HepG2 (cell line): ENCODE measurements around the gene SHISA5. TPM values are rescaled to one million over a fixed set of nuclear protein-coding genes. Genes with fewer than 3 reads are reported as not detected.

Experiments
- CHD4 ChIP-seq: fragments of 200-600 bp; sonication (generic); IDR thresholded peaks from 2 replicates; pipeline ENCODE4 v1.7.0; 2017; ENCODE audit warnings: mild to moderate bottlenecking, low read length, borderline replicate concordance
- GABPB1 ChIP-seq: IDR thresholded peaks from 2 replicates; pipeline ENCODE4 v1.6.1; 2016; ENCODE audit warnings: mild to moderate bottlenecking, missing genetic modification reagents, moderate library complexity, missing compliant biosample characterization
- GLI4 ChIP-seq: sonication (generic); formaldehyde crosslinking; IDR thresholded peaks from 2 replicates; pipeline ENCODE4 v1.5.1; 2020; ENCODE audit warnings: missing genetic modification reagents, mild to moderate bottlenecking, moderate library complexity, borderline replicate concordance
- KDM1A ChIP-seq: IDR thresholded peaks from 2 replicates; pipeline ENCODE4 v1.6.1; 2016; ENCODE audit warnings: missing compliant biosample characterization
- NFKBIZ ChIP-seq: IDR thresholded peaks from 2 replicates; pipeline ENCODE4 v1.6.1; 2018; ENCODE audit warnings: missing genetic modification reagents, missing compliant biosample characterization
- NR2F6 ChIP-seq, 2 experiments: IDR thresholded peaks; 2 replicates each; pipeline ENCODE4 v1.6.1; 2016; ENCODE audit warnings: antibody characterized with exemption in 1 of 2, mild to moderate bottlenecking in 1 of 2
- POLR2G ChIP-seq: fragments of 200-400 bp; formaldehyde crosslinking; IDR thresholded peaks from 2 replicates; pipeline ENCODE4 v1.6.1; 2018; ENCODE audit warnings: mild to moderate bottlenecking, low read depth, low read length, moderate library complexity
- TFDP2 ChIP-seq: sonication (generic); formaldehyde crosslinking; IDR thresholded peaks from 2 replicates; pipeline ENCODE4 v1.4.0; 2020; ENCODE audit warnings: missing genetic modification reagents
- YEATS4 ChIP-seq: sonication (generic); formaldehyde crosslinking; IDR thresholded peaks from 2 replicates; pipeline ENCODE4 v1.4.0; 2020; ENCODE audit warnings: missing genetic modification reagents, borderline replicate concordance
- ZBTB34 ChIP-seq: sonication (generic); formaldehyde crosslinking; IDR thresholded peaks from 2 replicates; pipeline ENCODE4 v1.8.0; 2022; ENCODE audit warnings: mild to moderate bottlenecking, missing genetic modification reagents
- ZC3H13 ChIP-seq: sonication (generic); formaldehyde crosslinking; IDR thresholded peaks from 2 replicates; pipeline ENCODE4 v1.8.1; 2023; ENCODE audit warnings: mild to moderate bottlenecking, missing genetic modification reagents, moderate library complexity
- ZNF230 ChIP-seq: sonication (generic); formaldehyde crosslinking; IDR thresholded peaks from 2 replicates; pipeline ENCODE4 v1.4.0; 2020; ENCODE audit warnings: mild to moderate bottlenecking, missing genetic modification reagents
- ZNF235 ChIP-seq: sonication (generic); formaldehyde crosslinking; IDR thresholded peaks from 2 replicates; pipeline ENCODE4 v1.8.1; 2023; ENCODE audit warnings: mild to moderate bottlenecking, missing genetic modification reagents, borderline replicate concordance
- ZNF317 ChIP-seq: sonication (generic); formaldehyde crosslinking; IDR thresholded peaks from 2 replicates; pipeline ENCODE4 v1.5.0; 2020; ENCODE audit warnings: mild to moderate bottlenecking, missing genetic modification reagents
- ZNF512 ChIP-seq: sonication (generic); formaldehyde crosslinking; IDR thresholded peaks from 2 replicates; pipeline ENCODE4 v1.4.0; 2020; ENCODE audit warnings: mild to moderate bottlenecking, missing genetic modification reagents
- ZNF564 ChIP-seq: sonication (generic); formaldehyde crosslinking; IDR thresholded peaks from 2 replicates; pipeline ENCODE4 v1.8.1; 2023; ENCODE audit warnings: mild to moderate bottlenecking, missing genetic modification reagents
- ZNF772 ChIP-seq: sonication (generic); formaldehyde crosslinking; IDR thresholded peaks from 2 replicates; pipeline ENCODE4 v1.5.0; 2020; ENCODE audit warnings: mild to moderate bottlenecking, missing genetic modification reagents
- polyA plus RNA-seq, 8 experiments: library from polyadenylated mRNA; depleted of rRNA in 3 of 8; stranded (reverse) in 7 of 8; unstranded in 1 of 8; fragments of >200 nt; fragmentation: Illumina TruSeq in 4 of 8; extraction: Trizol in 4 of 8; gene quantifications; 2 replicates each; pipeline versions ENCODE4 v1.2.1 to v1.2.3, GENCODE V29; 2011 to 2016; ENCODE audit warnings: low read depth in 4 of 8, missing spikeins in 1 of 8, mixed read lengths in 1 of 8; ENCODE audit not compliant: insufficient read depth in 1 of 8
- total RNA-seq, 5 experiments: library from RNA; depleted of rRNA; stranded (reverse); fragments of >200 nt; fragmentation: Illumina TruSeq; extraction: Trizol; gene quantifications; 2 replicates each; pipeline ENCODE4 v1.2.3, GENCODE V29; 2016; ENCODE audit warnings: low read depth in 1 of 5
- TF ChIP-seq, protein P1 (sequence below): sonication (generic); formaldehyde crosslinking; IDR thresholded peaks from 2 replicates; pipeline ENCODE4 v1.8.0; 2022; ENCODE audit warnings: missing genetic modification reagents, low read depth, mild to moderate bottlenecking, borderline replicate concordance
- TF ChIP-seq, protein P2 (sequence below): sonication (generic); formaldehyde crosslinking; conservative IDR thresholded peaks from 2 replicates; pipeline ENCODE4 v1.8.1; 2023; ENCODE audit warnings: missing genetic modification reagents
- TF ChIP-seq, protein P3 (sequence below): conservative IDR thresholded peaks from 2 replicates; pipeline ENCODE4 v1.6.1; 2018; ENCODE audit warnings: missing genetic modification reagents

Gene SHISA5
- total and polyA plus RNA-seq, 2 of the 13 experiments (the other 11 are each of a cell fraction or from before 2014, with no cell fraction given), result 75.8 to 91.4 TPM

DNA sequence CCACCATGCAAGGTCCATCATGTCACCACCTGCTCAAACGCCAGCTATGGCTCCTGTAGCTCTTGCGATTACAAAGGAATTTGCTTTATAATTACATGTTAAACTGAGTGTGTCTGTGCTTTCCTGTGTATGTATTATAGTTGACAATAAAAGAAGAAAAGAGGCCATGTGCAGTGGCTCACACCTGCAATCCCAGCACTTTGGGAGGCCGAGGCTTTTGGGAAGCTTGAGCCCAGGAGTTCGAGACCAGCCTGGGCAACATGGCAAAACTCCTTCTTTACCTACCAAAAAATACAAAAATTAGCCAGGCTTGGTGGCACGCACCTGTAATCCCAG, 30.4 kb downstream of the SHISA5 start (continued):
- TF ChIP-seq, protein P1, sequence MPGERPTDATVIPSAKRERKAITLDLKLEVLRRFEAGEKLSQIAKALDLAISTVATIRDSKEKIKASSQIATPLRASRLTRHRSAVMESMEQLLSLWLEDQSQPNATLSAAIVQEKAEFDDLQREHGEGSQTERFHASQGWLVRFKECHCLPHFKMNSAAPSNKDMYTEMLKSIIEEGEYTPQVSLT (CRISPR knock-in tag), result no peak
- TF ChIP-seq NFKBIZ (CRISPR knock-in tag), result no peak
- no peak; the same call in 1 of the 2 replicates for TF ChIP-seq YEATS4 (CRISPR knock-in tag)
- no peak for TF ChIP-seq ZNF512 (CRISPR knock-in tag)
- peak; percentile 38; the same call in 1 of the 2 replicates for TF ChIP-seq ZNF317 (CRISPR knock-in tag)
- TF ChIP-seq, protein P2, sequence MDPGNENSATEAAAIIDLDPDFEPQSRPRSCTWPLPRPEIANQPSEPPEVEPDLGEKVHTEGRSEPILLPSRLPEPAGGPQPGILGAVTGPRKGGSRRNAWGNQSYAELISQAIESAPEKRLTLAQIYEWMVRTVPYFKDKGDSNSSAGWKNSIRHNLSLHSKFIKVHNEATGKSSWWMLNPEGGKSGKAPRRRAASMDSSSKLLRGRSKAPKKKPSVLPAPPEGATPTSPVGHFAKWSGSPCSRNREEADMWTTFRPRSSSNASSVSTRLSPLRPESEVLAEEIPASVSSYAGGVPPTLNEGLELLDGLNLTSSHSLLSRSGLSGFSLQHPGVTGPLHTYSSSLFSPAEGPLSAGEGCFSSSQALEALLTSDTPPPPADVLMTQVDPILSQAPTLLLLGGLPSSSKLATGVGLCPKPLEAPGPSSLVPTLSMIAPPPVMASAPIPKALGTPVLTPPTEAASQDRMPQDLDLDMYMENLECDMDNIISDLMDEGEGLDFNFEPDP, result no peak
- TF ChIP-seq TFDP2 (CRISPR knock-in tag), result peak; percentile 30; the same call in 1 of the 2 replicates
- TF ChIP-seq ZNF230 (CRISPR knock-in tag), result 0 out of 2 replicates have a peak, but pooled peaks have one; percentile 14
- TF ChIP-seq ZNF235 (CRISPR knock-in tag), result no peak
- TF ChIP-seq CHD4, result peak; percentile 70; the same call in 1 of the 2 replicates
- no peak for TF ChIP-seq NR2F6 (IDR thresholded peaks at IDR 0.05)
- TF ChIP-seq NR2F6 (CRISPR knock-in tag; IDR thresholded peaks at IDR 0.05), result no peak
- TF ChIP-seq GABPB1 (CRISPR knock-in tag), result no peak
- no peak for TF ChIP-seq ZNF772 (CRISPR knock-in tag)
- peak; percentile 16; the same call in 1 of the 2 replicates for TF ChIP-seq ZNF564 (CRISPR knock-in tag)
- no peak for TF ChIP-seq ZBTB34 (CRISPR knock-in tag)
- no peak for TF ChIP-seq GLI4 (CRISPR knock-in tag)
- TF ChIP-seq, protein P3, sequence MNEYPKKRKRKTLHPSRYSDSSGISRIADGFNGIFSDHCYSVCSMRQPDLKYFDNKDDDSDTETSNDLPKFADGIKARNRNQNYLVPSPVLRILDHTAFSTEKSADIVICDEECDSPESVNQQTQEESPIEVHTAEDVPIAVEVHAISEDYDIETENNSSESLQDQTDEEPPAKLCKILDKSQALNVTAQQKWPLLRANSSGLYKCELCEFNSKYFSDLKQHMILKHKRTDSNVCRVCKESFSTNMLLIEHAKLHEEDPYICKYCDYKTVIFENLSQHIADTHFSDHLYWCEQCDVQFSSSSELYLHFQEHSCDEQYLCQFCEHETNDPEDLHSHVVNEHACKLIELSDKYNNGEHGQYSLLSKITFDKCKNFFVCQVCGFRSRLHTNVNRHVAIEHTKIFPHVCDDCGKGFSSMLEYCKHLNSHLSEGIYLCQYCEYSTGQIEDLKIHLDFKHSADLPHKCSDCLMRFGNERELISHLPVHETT (CRISPR knock-in tag), result no peak
- no peak for TF ChIP-seq ZC3H13 (CRISPR knock-in tag)
- TF ChIP-seq KDM1A (CRISPR knock-in tag), result 0 out of 2 replicates have a peak, but pooled peaks have one; percentile 27
- TF ChIP-seq POLR2G, result no peak; the same call in 1 of the 2 replicates
